Rectal smooth muscle tissue (tissue), 1 donor: ENCODE results near the gene UFD1.

ENCODE experiments used
- H3K27ac ChIP-seq: one replicate; pipeline ENCODE4 v1.7.0; 2013; ENCODE audit warnings: low read depth, low read length, inconsistent platforms
- H3K27me3 ChIP-seq: one replicate; pipeline ENCODE4 v1.7.0; 2013; ENCODE audit warnings: low read length; ENCODE audit not compliant: control insufficient read depth, insufficient read depth
- H3K36me3 ChIP-seq: one replicate; pipeline ENCODE4 v1.7.0; 2013; ENCODE audit warnings: low read length; ENCODE audit not compliant: control insufficient read depth, insufficient read depth
- H3K4me1 ChIP-seq: one replicate; pipeline ENCODE4 v1.7.0; 2013; ENCODE audit warnings: low read length; ENCODE audit not compliant: control insufficient read depth, insufficient read depth
- H3K4me3 ChIP-seq: one replicate; pipeline ENCODE4 v1.7.0; 2013; ENCODE audit warnings: low read length
- H3K9ac ChIP-seq: one replicate; pipeline ENCODE4 v1.7.0; 2013; ENCODE audit warnings: low read length

UFD1 gene

GRCh38 chr22:19498866-19499190 lies 19.8 kb upstream of the UFD1 start:
- no peak overlapping the region for H3K27ac ChIP-seq
- no peak overlapping the region for H3K4me3 ChIP-seq
- H3K4me1 ChIP-seq, result no peaks in the 10 kb centered on the region
- no peak overlapping the region for H3K9ac ChIP-seq
- H3K27me3 ChIP-seq, result no peaks in the 10 kb centered on the region
- no peaks in the 10 kb centered on the region for H3K36me3 ChIP-seq

- no peak overlapping the region for H3K27ac ChIP-seq
- no peak overlapping the region for H3K9ac ChIP-seq
- H3K27me3 ChIP-seq, result no peaks in the 10 kb centered on the region
- H3K4me3 ChIP-seq, result no peak overlapping the region
- no peaks in the 10 kb centered on the region for H3K36me3 ChIP-seq
- no peaks in the 10 kb centered on the region for H3K4me1 ChIP-seq
These were observed 19.3 kb upstream of the UFD1 start for GRCh38 chr22:19498154-19498865.

GRCh38 chr22:19497245-19497644 lies 18.3 kb upstream of the UFD1 start:
- Histone ChIP-seq H3K4me1 (no peaks in the 10 kb centered on the region), H3K4me3 (no peak overlapping the region), H3K36me3 (no peaks in the 10 kb centered on the region), H3K27ac (no peak overlapping the region), H3K9ac (no peak overlapping the region), H3K27me3 (no peaks in the 10 kb centered on the region)

- H3K27ac ChIP-seq, result no peak overlapping the region
- no peaks in the 10 kb centered on the region for H3K27me3 ChIP-seq
- no peak overlapping the region for H3K4me3 ChIP-seq
- H3K4me1 ChIP-seq, result no peaks in the 10 kb centered on the region
- H3K9ac ChIP-seq, result no peak overlapping the region
- H3K36me3 ChIP-seq, result no peaks in the 10 kb centered on the region
These were observed 17.3 kb upstream of the UFD1 start for GRCh38 chr22:19496324-19496630.

- H3K27me3 ChIP-seq, result no peaks in the 10 kb centered on the region
- H3K4me1 ChIP-seq, result no peaks in the 10 kb centered on the region
These were observed 16.8 kb upstream of the UFD1 start for GRCh38 chr22:19495562-19496323.

GRCh38 chr22:19494676-19495173 lies 15.7 kb upstream of the UFD1 start:
- Histone ChIP-seq H3K4me1 (no peaks in the 10 kb centered on the region), H3K36me3 (no peaks in the 10 kb centered on the region), H3K9ac (no peak overlapping the region), H3K27me3 (no peaks in the 10 kb centered on the region), H3K27ac (no peak overlapping the region), H3K4me3 (no peak overlapping the region)

More at GRCh38 chr22:19495562-19496323, 16.8 kb upstream of the UFD1 start:
- Histone ChIP-seq H3K27ac (no peak overlapping the region), H3K36me3 (no peaks in the 10 kb centered on the region), H3K4me3 (no peak overlapping the region), H3K9ac (no peak overlapping the region)

- H3K36me3 ChIP-seq, result no peaks in the 10 kb centered on the region
- no peak overlapping the region for H3K4me3 ChIP-seq
- no peaks in the 10 kb centered on the region for H3K27me3 ChIP-seq
- H3K4me1 ChIP-seq, result no peaks in the 10 kb centered on the region
- H3K9ac ChIP-seq, result no peak overlapping the region
- H3K27ac ChIP-seq, result no peak overlapping the region
These were observed 15.1 kb upstream of the UFD1 start for GRCh38 chr22:19494001-19494560.

GRCh38 chr22:19492504-19493174 lies 13.6 kb upstream of the UFD1 start:
- H3K36me3 ChIP-seq, result no peaks in the 10 kb centered on the region
- no peak overlapping the region for H3K9ac ChIP-seq
- H3K4me1 ChIP-seq, result no peaks in the 10 kb centered on the region
- no peak overlapping the region for H3K4me3 ChIP-seq
- H3K27ac ChIP-seq, result no peak overlapping the region
- no peaks in the 10 kb centered on the region for H3K27me3 ChIP-seq

- no peaks in the 10 kb centered on the region for H3K4me1 ChIP-seq
- H3K4me3 ChIP-seq, result no peak overlapping the region
- H3K36me3 ChIP-seq, result no peaks in the 10 kb centered on the region
- H3K9ac ChIP-seq, result no peak overlapping the region
- no peak overlapping the region for H3K27ac ChIP-seq
- H3K27me3 ChIP-seq, result no peaks in the 10 kb centered on the region
These were observed 11.7 kb upstream of the UFD1 start for GRCh38 chr22:19490628-19491230.

GRCh38 chr22:19488884-19489843 lies 10.2 kb upstream of the UFD1 start:
- H3K4me3 ChIP-seq, result no peak overlapping the region

GRCh38 chr22:19488285-19488684 lies 9.3 kb upstream of the UFD1 start:
- Histone ChIP-seq H3K4me1 (no peaks in the 10 kb centered on the region), H3K4me3 (no peak overlapping the region), H3K27me3 (no peaks in the 10 kb centered on the region), H3K27ac (no peak overlapping the region), H3K36me3 (no peaks in the 10 kb centered on the region), H3K9ac (no peak overlapping the region)

More at GRCh38 chr22:19488884-19489843, 10.2 kb upstream of the UFD1 start:
- Histone ChIP-seq H3K36me3 (no peaks in the 10 kb centered on the region), H3K27me3 (no peaks in the 10 kb centered on the region), H3K9ac (no peak overlapping the region), H3K4me1 (no peaks in the 10 kb centered on the region), H3K27ac (no peak overlapping the region)
